WTC11 (cell line): ENCODE data around the gene CLOCK. TPM values are rescaled to one million over a fixed set of nuclear protein-coding genes. Genes with fewer than 3 reads are reported as not detected.

Source experiments
- ATAC-seq: fragments of 200-7000 bp; cut with Tn5 transposase; 2 replicates; pipeline ENCODE4 v1.10.0; 2021; ENCODE audit warnings: mild to moderate bottlenecking, moderate library complexity
- CTCF ChIA-PET: fragments of 300-600 bp; sonication (Branson Sonifier 250); formaldehyde crosslinking; loops from one replicate; lab custom pipeline; 2021; ENCODE audit warnings: antibody characterized with exemption; lab: Charles Lee
- POLR2A ChIA-PET: fragments of 350-600 bp; sonication (Branson Sonifier 250); formaldehyde crosslinking; loops from one replicate; lab custom pipeline; 2021; ENCODE audit warnings: antibody characterized with exemption; lab: Charles Lee
- DNase-seq: peaks from one replicate; pipeline ENCODE4 v3.0.0; 2021; ENCODE audit warnings: low spot score
- H3K27ac Mint-ChIP-seq: 2 replicates; pipeline ENCODE4 v1.8.0; 2021; ENCODE audit warnings: mixed read lengths
- H3K27me3 Mint-ChIP-seq: 2 replicates; pipeline ENCODE4 v1.8.0; 2021; ENCODE audit warnings: low read depth, mild to moderate bottlenecking, moderate library complexity, mixed read lengths
- H3K36me3 Mint-ChIP-seq: 2 replicates; pipeline ENCODE4 v1.8.0; 2021; ENCODE audit warnings: mixed read lengths
- H3K4me1 Mint-ChIP-seq: 2 replicates; pipeline ENCODE4 v1.8.0; 2022; ENCODE audit warnings: mixed read lengths
- H3K4me3 Mint-ChIP-seq: 2 replicates; pipeline ENCODE4 v1.8.0; 2021; ENCODE audit warnings: mild to moderate bottlenecking, moderate library complexity, mixed read lengths
- H3K9me3 Mint-ChIP-seq: 2 replicates; pipeline ENCODE4 v1.8.0; 2021; ENCODE audit warnings: mixed read lengths
- CBFB ChIP-seq: sonication (generic); formaldehyde crosslinking; IDR thresholded peaks from 2 replicates; pipeline ENCODE4 v1.8.1; 2022; ENCODE audit warnings: mild to moderate bottlenecking, low read depth, missing genetic modification reagents
- ESRRA ChIP-seq: sonication (generic); formaldehyde crosslinking; IDR thresholded peaks from 2 replicates; pipeline ENCODE4 v1.8.1; 2022; ENCODE audit warnings: mild to moderate bottlenecking, missing genetic modification reagents, borderline replicate concordance
- JAZF1 ChIP-seq: fragments of 250-450 bp; sonication (Bioruptor Pico); IDR thresholded peaks from 2 replicates; pipeline ENCODE4 v1.9.0; 2021; ENCODE audit warnings: moderate library complexity, mild to moderate bottlenecking, inconsistent platforms
- NFE2L1 ChIP-seq: sonication (generic); formaldehyde crosslinking; IDR thresholded peaks from 2 replicates; pipeline ENCODE4 v1.8.1; 2023; ENCODE audit warnings: missing genetic modification reagents
- NR2C2 ChIP-seq: sonication (generic); formaldehyde crosslinking; IDR thresholded peaks from 2 replicates; pipeline ENCODE4 v1.8.0; 2022; ENCODE audit warnings: mild to moderate bottlenecking, missing genetic modification reagents
- SMAD4 ChIP-seq: sonication (generic); formaldehyde crosslinking; IDR thresholded peaks from 2 replicates; pipeline ENCODE4 v1.8.0; 2022; ENCODE audit warnings: mild to moderate bottlenecking, missing genetic modification reagents
- SOX15 ChIP-seq: fragments of 250-450 bp; sonication (Bioruptor Pico); IDR thresholded peaks from 2 replicates; pipeline ENCODE4 v1.9.0; 2021; ENCODE audit warnings: mild to moderate bottlenecking
- TP53 ChIP-seq: sonication (generic); formaldehyde crosslinking; IDR thresholded peaks from 2 replicates; pipeline ENCODE4 v1.8.1; 2023; ENCODE audit warnings: mild to moderate bottlenecking, missing genetic modification reagents
- total RNA-seq: library from RNA; stranded (reverse); gene quantifications from 3 replicates; pipeline ENCODE4 v1.2.3, GENCODE V29; 2021
- TF ChIP-seq, protein P1 (sequence below): sonication (generic); formaldehyde crosslinking; IDR thresholded peaks from 2 replicates; pipeline ENCODE4 v1.8.1; 2022; ENCODE audit warnings: missing genetic modification reagents, borderline replicate concordance
- TF ChIP-seq, protein P2 (sequence below): fragments of 250-450 bp; sonication (Bioruptor Pico); IDR thresholded peaks from 2 replicates; pipeline ENCODE4 v1.8.0; 2021; ENCODE audit warnings: mild to moderate bottlenecking
- TF ChIP-seq, protein P3 (sequence below): sonication (generic); formaldehyde crosslinking; IDR thresholded peaks from 2 replicates; pipeline ENCODE4 v1.8.0; 2022; ENCODE audit warnings: mild to moderate bottlenecking, missing genetic modification reagents
- TF ChIP-seq, protein P4 (sequence below): sonication (generic); formaldehyde crosslinking; IDR thresholded peaks from 2 replicates; pipeline ENCODE4 v1.8.1; 2023; ENCODE audit warnings: mild to moderate bottlenecking, moderate library complexity, missing genetic modification reagents
- TF ChIP-seq, protein P5 (sequence below): fragments of 250-450 bp; sonication (Bioruptor Pico); IDR thresholded peaks from 2 replicates; pipeline ENCODE4 v1.9.0; 2021; ENCODE audit warnings: mild to moderate bottlenecking
- TF ChIP-seq, protein P6 (sequence below): sonication (generic); formaldehyde crosslinking; IDR thresholded peaks from 2 replicates; pipeline ENCODE4 v1.8.0; 2023; ENCODE audit warnings: mild to moderate bottlenecking, missing genetic modification reagents
- TF ChIP-seq, protein P7 (sequence below): sonication (generic); formaldehyde crosslinking; IDR thresholded peaks from 2 replicates; pipeline ENCODE4 v1.8.0; 2022; ENCODE audit warnings: mild to moderate bottlenecking, missing genetic modification reagents

The CLOCK gene
- total RNA-seq, 1 experiment from 2014 or later, result 18.6 TPM

DNA sequence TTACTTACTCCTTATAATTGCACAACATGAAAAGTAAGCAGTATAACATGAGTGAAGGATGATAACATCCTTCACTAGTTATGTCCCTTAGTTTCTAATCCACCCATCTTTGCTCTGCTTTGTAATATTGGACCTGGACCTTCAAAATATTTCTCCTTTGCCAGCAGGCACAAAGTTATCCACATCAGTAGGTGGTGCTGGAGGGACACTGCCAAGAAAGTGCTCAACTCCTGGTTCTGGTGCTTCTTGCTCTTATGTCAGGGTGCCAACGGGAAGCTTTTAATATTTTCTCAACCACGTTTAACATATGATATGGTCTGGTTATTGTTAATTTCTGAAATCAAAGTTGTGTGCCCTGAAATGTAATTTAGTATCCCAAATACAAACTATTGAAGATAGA is 101.9 kb downstream of the CLOCK start (continued):
- TF ChIP-seq, protein P1, sequence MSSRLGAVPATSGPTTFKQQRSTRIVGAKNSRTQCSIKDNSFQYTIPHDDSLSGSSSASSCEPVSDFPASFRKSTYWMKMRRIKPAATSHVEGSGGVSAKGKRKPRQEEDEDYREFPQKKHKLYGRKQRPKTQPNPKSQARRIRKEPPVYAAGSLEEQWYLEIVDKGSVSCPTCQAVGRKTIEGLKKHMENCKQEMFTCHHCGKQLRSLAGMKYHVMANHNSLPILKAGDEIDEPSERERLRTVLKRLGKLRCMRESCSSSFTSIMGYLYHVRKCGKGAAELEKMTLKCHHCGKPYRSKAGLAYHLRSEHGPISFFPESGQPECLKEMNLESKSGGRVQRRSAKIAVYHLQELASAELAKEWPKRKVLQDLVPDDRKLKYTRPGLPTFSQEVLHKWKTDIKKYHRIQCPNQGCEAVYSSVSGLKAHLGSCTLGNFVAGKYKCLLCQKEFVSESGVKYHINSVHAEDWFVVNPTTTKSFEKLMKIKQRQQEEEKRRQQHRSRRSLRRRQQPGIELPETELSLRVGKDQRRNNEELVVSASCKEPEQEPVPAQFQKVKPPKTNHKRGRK, result no peak
- TF ChIP-seq ESRRA (no peak), NFE2L1 (CRISPR knock-in tag) (no peak), SOX15 (CRISPR knock-in tag) (no peak), SMAD4 (no peak), TP53 (CRISPR knock-in tag) (no peak), NR2C2 (CRISPR knock-in tag) (no peak), CBFB (CRISPR knock-in tag) (no peak)
- TF ChIP-seq, protein P2, sequence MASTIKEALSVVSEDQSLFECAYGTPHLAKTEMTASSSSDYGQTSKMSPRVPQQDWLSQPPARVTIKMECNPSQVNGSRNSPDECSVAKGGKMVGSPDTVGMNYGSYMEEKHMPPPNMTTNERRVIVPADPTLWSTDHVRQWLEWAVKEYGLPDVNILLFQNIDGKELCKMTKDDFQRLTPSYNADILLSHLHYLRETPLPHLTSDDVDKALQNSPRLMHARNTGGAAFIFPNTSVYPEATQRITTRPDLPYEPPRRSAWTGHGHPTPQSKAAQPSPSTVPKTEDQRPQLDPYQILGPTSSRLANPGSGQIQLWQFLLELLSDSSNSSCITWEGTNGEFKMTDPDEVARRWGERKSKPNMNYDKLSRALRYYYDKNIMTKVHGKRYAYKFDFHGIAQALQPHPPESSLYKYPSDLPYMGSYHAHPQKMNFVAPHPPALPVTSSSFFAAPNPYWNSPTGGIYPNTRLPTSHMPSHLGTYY (CRISPR knock-in tag), result no peak
- TF ChIP-seq, protein P3, sequence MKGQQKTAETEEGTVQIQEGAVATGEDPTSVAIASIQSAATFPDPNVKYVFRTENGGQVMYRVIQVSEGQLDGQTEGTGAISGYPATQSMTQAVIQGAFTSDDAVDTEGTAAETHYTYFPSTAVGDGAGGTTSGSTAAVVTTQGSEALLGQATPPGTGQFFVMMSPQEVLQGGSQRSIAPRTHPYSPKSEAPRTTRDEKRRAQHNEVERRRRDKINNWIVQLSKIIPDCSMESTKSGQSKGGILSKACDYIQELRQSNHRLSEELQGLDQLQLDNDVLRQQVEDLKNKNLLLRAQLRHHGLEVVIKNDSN (CRISPR knock-in tag), result no peak
- TF ChIP-seq, protein P4, sequence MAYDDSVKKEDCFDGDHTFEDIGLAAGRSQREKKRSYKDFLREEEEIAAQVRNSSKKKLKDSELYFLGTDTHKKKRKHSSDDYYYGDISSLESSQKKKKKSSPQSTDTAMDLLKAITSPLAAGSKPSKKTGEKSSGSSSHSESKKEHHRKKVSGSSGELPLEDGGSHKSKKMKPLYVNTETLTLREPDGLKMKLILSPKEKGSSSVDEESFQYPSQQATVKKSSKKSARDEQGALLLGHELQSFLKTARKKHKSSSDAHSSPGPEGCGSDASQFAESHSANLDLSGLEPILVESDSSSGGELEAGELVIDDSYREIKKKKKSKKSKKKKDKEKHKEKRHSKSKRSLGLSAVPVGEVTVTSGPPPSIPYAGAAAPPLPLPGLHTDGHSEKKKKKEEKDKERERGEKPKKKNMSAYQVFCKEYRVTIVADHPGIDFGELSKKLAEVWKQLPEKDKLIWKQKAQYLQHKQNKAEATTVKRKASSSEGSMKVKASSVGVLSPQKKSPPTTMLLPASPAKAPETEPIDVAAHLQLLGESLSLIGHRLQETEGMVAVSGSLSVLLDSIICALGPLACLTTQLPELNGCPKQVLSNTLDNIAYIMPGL (CRISPR knock-in tag), result no peak

DNA sequence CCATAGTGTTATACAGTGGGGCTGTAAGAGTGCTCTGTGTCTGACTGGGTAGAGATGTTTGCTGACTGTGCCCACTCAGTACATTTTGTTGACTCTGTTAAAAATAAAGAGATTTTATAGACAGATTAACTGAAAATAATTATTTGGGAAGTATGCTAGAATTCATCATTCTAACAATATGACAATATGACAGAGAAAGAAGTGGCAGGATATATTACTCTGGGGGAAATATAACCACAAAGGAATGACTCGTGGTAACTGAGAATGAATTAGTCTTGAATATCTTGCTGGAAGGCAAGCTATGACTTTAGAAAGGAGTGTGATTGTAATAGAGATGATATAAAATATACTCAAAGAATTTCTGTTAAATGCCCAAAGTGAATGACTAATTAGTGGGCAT is 104.2 kb downstream of the CLOCK start:
- peaks cover 2% of the 10 kb centered on the region; the same call in 1 of the 2 replicates for H3K4me1 Mint-ChIP-seq
- ATAC-seq, result no peak
- no peaks in the 10 kb centered on the region for H3K27me3 Mint-ChIP-seq
- POLR2A ChIA-PET, result interaction anchor here (0.7 kb wide), 1 partner anchor 196 kb away, joined by 4 read pairs; no protein-coding TSS in a partner anchor
- no peaks in the 10 kb centered on the region for H3K9me3 Mint-ChIP-seq
- no peak overlapping the region for H3K27ac Mint-ChIP-seq
- no peak overlapping the region for H3K4me3 Mint-ChIP-seq
- no peak for DNase-seq
- TF ChIP-seq, protein P3 (CRISPR knock-in tag), result no peak
- TF ChIP-seq JAZF1, result no peak
- TF ChIP-seq, protein P5, sequence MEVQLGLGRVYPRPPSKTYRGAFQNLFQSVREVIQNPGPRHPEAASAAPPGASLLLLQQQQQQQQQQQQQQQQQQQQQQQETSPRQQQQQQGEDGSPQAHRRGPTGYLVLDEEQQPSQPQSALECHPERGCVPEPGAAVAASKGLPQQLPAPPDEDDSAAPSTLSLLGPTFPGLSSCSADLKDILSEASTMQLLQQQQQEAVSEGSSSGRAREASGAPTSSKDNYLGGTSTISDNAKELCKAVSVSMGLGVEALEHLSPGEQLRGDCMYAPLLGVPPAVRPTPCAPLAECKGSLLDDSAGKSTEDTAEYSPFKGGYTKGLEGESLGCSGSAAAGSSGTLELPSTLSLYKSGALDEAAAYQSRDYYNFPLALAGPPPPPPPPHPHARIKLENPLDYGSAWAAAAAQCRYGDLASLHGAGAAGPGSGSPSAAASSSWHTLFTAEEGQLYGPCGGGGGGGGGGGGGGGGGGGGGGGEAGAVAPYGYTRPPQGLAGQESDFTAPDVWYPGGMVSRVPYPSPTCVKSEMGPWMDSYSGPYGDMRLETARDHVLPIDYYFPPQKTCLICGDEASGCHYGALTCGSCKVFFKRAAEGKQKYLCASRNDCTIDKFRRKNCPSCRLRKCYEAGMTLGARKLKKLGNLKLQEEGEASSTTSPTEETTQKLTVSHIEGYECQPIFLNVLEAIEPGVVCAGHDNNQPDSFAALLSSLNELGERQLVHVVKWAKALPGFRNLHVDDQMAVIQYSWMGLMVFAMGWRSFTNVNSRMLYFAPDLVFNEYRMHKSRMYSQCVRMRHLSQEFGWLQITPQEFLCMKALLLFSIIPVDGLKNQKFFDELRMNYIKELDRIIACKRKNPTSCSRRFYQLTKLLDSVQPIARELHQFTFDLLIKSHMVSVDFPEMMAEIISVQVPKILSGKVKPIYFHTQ (CRISPR knock-in tag), result no peak
- TF ChIP-seq, protein P6, sequence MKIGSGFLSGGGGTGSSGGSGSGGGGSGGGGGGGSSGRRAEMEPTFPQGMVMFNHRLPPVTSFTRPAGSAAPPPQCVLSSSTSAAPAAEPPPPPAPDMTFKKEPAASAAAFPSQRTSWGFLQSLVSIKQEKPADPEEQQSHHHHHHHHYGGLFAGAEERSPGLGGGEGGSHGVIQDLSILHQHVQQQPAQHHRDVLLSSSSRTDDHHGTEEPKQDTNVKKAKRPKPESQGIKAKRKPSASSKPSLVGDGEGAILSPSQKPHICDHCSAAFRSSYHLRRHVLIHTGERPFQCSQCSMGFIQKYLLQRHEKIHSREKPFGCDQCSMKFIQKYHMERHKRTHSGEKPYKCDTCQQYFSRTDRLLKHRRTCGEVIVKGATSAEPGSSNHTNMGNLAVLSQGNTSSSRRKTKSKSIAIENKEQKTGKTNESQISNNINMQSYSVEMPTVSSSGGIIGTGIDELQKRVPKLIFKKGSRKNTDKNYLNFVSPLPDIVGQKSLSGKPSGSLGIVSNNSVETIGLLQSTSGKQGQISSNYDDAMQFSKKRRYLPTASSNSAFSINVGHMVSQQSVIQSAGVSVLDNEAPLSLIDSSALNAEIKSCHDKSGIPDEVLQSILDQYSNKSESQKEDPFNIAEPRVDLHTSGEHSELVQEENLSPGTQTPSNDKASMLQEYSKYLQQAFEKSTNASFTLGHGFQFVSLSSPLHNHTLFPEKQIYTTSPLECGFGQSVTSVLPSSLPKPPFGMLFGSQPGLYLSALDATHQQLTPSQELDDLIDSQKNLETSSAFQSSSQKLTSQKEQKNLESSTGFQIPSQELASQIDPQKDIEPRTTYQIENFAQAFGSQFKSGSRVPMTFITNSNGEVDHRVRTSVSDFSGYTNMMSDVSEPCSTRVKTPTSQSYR, result no peak
- TF ChIP-seq, protein P7, sequence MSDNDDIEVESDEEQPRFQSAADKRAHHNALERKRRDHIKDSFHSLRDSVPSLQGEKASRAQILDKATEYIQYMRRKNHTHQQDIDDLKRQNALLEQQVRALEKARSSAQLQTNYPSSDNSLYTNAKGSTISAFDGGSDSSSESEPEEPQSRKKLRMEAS (CRISPR knock-in tag), result no peak
- CTCF ChIA-PET, result no interaction called here
- H3K36me3 Mint-ChIP-seq, result peaks cover 38% of the 10 kb centered on the region
